Measurements from ENCODE around the gene TMEM234. TPM values are rescaled to one million over a fixed set of nuclear protein-coding genes. Genes with fewer than 3 reads are reported as not detected.

Gene TMEM234
- total and polyA plus RNA-seq, 2 of the 13 experiments (the other 11 are each of a cell fraction or from before 2014, with no cell fraction given) = 6.1 to 9.0 TPM

DNA sequence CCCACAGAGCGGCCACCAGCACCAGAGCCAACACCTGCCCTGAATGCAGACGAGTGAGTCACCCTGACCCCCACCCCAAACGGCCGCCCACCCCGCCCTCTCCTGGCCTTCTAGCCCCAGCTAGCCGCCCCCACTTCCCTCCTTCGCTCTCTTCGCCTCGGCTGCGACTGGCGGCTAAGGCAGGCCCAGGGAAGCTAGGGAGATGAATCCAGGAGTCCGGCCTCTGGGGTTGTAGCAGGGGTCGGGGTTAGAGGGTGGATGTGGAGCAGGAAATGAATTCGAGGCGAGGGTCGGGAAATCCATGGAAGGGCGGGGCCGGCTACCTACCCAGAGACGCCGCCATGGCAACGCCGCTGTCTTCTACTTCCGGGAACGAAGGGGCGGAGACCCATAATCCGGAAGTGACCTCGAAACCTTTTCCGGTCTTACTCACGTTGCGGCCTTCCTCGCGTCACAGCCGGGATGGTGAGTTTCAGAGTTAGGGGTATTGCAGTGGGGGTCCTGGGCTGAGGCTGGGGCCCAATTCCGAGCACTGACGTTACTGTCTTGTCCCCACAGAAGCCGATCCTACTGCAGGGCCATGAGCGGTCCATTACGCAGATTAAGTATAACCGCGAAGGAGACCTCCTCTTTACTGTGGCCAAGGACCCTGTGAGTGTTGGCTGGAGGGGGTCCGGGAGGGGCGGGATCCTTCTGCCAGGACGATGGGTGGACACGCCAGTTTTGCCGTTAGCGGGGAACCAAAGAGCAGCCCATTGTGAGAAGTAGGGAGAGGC lies at the start of gene TMEM234, which contains the start of gene EIF3I (continued):
- TF ChIP-seq ZBTB25 (CRISPR knock-in tag; IDR thresholded peaks at IDR 0.05) = no peak
- no peak for TF ChIP-seq ZMAT5 (CRISPR knock-in tag; IDR thresholded peaks at IDR 0.05; ENCODE audit: borderline replicate concordance, low read depth)
- peak; percentile 66; the same call in 1 of the 2 replicates for TF ChIP-seq DMAP1 (CRISPR knock-in tag; IDR thresholded peaks at IDR 0.05)
- TF ChIP-seq MZF1 (CRISPR knock-in tag; IDR thresholded peaks at IDR 0.05; ENCODE audit: borderline replicate concordance) = no peak
- no peak for TF ChIP-seq ZNF773 (CRISPR knock-in tag; IDR thresholded peaks at IDR 0.05; ENCODE audit: borderline replicate concordance)
- TF ChIP-seq, protein P1, sequence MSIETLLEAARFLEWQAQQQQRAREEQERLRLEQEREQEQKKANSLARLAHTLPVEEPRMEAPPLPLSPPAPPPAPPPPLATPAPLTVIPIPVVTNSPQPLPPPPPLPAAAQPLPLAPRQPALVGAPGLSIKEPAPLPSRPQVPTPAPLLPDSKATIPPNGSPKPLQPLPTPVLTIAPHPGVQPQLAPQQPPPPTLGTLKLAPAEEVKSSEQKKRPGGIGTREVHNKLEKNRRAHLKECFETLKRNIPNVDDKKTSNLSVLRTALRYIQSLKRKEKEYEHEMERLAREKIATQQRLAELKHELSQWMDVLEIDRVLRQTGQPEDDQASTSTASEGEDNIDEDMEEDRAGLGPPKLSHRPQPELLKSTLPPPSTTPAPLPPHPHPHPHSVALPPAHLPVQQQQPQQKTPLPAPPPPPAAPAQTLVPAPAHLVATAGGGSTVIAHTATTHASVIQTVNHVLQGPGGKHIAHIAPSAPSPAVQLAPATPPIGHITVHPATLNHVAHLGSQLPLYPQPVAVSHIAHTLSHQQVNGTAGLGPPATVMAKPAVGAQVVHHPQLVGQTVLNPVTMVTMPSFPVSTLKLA (IDR thresholded peaks at IDR 0.05) = peak; percentile 43
- no peak; the same call in 1 of the 2 replicates for TF ChIP-seq ZMAT3 (CRISPR knock-in tag; conservative IDR thresholded peaks at IDR 0.05)
- no peak for TF ChIP-seq ZNF10 (CRISPR knock-in tag; IDR thresholded peaks at IDR 0.05; ENCODE audit: borderline replicate concordance, low read depth)
- TF ChIP-seq, protein P2, sequence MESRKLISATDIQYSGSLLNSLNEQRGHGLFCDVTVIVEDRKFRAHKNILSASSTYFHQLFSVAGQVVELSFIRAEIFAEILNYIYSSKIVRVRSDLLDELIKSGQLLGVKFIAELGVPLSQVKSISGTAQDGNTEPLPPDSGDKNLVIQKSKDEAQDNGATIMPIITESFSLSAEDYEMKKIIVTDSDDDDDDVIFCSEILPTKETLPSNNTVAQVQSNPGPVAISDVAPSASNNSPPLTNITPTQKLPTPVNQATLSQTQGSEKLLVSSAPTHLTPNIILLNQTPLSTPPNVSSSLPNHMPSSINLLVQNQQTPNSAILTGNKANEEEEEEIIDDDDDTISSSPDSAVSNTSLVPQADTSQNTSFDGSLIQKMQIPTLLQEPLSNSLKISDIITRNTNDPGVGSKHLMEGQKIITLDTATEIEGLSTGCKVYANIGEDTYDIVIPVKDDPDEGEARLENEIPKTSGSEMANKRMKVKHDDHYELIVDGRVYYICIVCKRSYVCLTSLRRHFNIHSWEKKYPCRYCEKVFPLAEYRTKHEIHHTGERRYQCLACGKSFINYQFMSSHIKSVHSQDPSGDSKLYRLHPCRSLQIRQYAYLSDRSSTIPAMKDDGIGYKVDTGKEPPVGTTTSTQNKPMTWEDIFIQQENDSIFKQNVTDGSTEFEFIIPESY (CRISPR knock-in tag; IDR thresholded peaks at IDR 0.05) = no peak
- TF ChIP-seq NAIF1 (CRISPR knock-in tag; IDR thresholded peaks at IDR 0.05; ENCODE audit: borderline replicate concordance) = no peak
- TF ChIP-seq PCBP2 (optimal IDR thresholded peaks at IDR 0.05; ENCODE audit: low read depth, low read length, poor library complexity, severe bottlenecking) = no peak
- TF ChIP-seq ELF4 (CRISPR knock-in tag; IDR thresholded peaks at IDR 0.05; ENCODE audit: borderline replicate concordance) = 0 out of 2 replicates have a peak, but pooled peaks have one; percentile 23
- peak; percentile 39 for TF ChIP-seq POGZ (CRISPR knock-in tag; IDR thresholded peaks at IDR 0.05)
- no peak for TF ChIP-seq MIXL1 (CRISPR knock-in tag; IDR thresholded peaks at IDR 0.05)
- no peak for TF ChIP-seq ZFP36 (IDR thresholded peaks at IDR 0.05; ENCODE audit: borderline replicate concordance, low read depth, low read length, partially characterized antibody)
- no peak for TF ChIP-seq ZNF780A (CRISPR knock-in tag; IDR thresholded peaks at IDR 0.05)
- TF ChIP-seq ZNF329 (CRISPR knock-in tag; IDR thresholded peaks at IDR 0.05; ENCODE audit: low read depth) = peak; percentile 51; the same call in 1 of the 2 replicates
- TF ChIP-seq ZMYM2 (CRISPR knock-in tag; IDR thresholded peaks at IDR 0.05) = no peak
- TF ChIP-seq DZIP1 (CRISPR knock-in tag; IDR thresholded peaks at IDR 0.05) = no peak
- no peak for TF ChIP-seq PLRG1 (conservative IDR thresholded peaks at IDR 0.05)
- TF ChIP-seq ZBTB20 (CRISPR knock-in tag; IDR thresholded peaks at IDR 0.05; ENCODE audit: borderline replicate concordance, low read depth) = no peak; the same call in 1 of the 2 replicates
- TF ChIP-seq HNRNPK (IDR thresholded peaks at IDR 0.05; ENCODE audit: low read depth, low read length, poor library complexity, severe bottlenecking) = no peak
